ENCODE data around the gene KIF19. TPM values are rescaled to one million over a fixed set of nuclear protein-coding genes. Genes with fewer than 3 reads are reported as not detected.

Gene KIF19
- total and polyA plus RNA-seq, 2 of the 8 experiments (the other 6 are each of a cell fraction or from before 2014, with no cell fraction given): 0.52 to 0.77 TPM

- H3K79me2 ChIP-seq (ENCODE audit: control insufficient read depth in 1 of 2, insufficient read depth in 2 of 2, low read length in 2 of 2): no peaks in the 10 kb centered on the region
- H3K56ac ChIP-seq (replicated peaks; ENCODE audit: insufficient read length, low read depth, low read length): no peak overlapping the region
- no peak overlapping the region for H3K18ac ChIP-seq (ENCODE audit: extremely low read depth, low read length)
- H2BK12ac ChIP-seq (ENCODE audit: low read depth, low read length): no peak overlapping the region
- peaks cover 5% of the 10 kb centered on the region; the same call in 1 of the 2 replicates for H3K23me2 ChIP-seq (ENCODE audit: low read depth, low read length)
- H3K4me2 ChIP-seq (ENCODE audit: insufficient read depth in 1 of 2, low read depth in 2 of 2, low read length in 2 of 2): no peak overlapping the region
- no peak overlapping the region for H3K27ac ChIP-seq (ENCODE audit: low read depth, low read length)
- H2AK5ac ChIP-seq (ENCODE audit: low read depth, low read length): no peak overlapping the region
- H3K14ac ChIP-seq (ENCODE audit: insufficient read length): no peak overlapping the region
- no peak overlapping the region for H4K91ac ChIP-seq (replicated peaks; ENCODE audit: insufficient read length, low read length)
- WGBS, 2 experiments (ENCODE audit: extremely low coverage in 1 of 2, insufficient coverage in 1 of 2, insufficient read length in 1 of 2, insufficient replicate concordance in 2 of 2, low coverage in 1 of 2, low lambda C conversion rate in 2 of 2, missing lambda C conversion rate in 1 of 2): 90% methylated on average over 19 of the region's 20 CpGs; no CpG with 5 or more reads in 1 of the 2 experiments
- H4K8ac ChIP-seq (ENCODE audit: extremely low read depth, insufficient read depth, low read length): no peak overlapping the region
- no peak overlapping the region for H2BK20ac ChIP-seq (ENCODE audit: low read length)
- no peak overlapping the region for H3K4ac ChIP-seq (replicated peaks; ENCODE audit: insufficient read length, low read depth, low read length)
- no peak overlapping the region for H2BK120ac ChIP-seq (replicated peaks; ENCODE audit: low read depth, low read length)
- no peak overlapping the region for H4K5ac ChIP-seq (ENCODE audit: insufficient read length, low read depth, low read length)
- no peak overlapping the region for H3K9ac ChIP-seq (replicated peaks in 1 of 4; ENCODE audit: extremely low read depth in 1 of 4, low read depth in 3 of 4, low read length in 3 of 4)
- FAIRE-seq (no peak), DNase-seq (ENCODE audit: low read depth in 1 of 2, low spot score in 2 of 2) (no peak)
- H2BK15ac ChIP-seq (ENCODE audit: low read length): no peak overlapping the region
- no peaks in the 10 kb centered on the region for H3K36me3 ChIP-seq (ENCODE audit: control insufficient read depth in 2 of 4, insufficient read depth in 4 of 4, low read length in 3 of 4)
- H3K9me3 ChIP-seq (ENCODE audit: insufficient read depth in 2 of 2, low read depth in 1 of 2, low read length in 1 of 2): no peaks in the 10 kb centered on the region
- H4K20me1 ChIP-seq (replicated peaks in 1 of 2; ENCODE audit: control insufficient read depth in 1 of 2, insufficient read depth in 2 of 2, low read length in 2 of 2): no peaks in the 10 kb centered on the region
- ChIA-PET CTCF (ENCODE audit: partially characterized antibody) (interaction anchor here (0.6 to 9.1 kb wide), 9 partner anchors 10 to 92 kb away, joined by 3 to 106 read pairs (median 3); partner anchors contain the start of gene GPR142), POLR2A (ENCODE audit: partially characterized antibody) (interaction anchor here (0.7 to 1.2 kb wide), 4 partner anchors 9 to 78 kb away, joined by 3 to 4 read pairs (median 3); no protein-coding TSS in a partner anchor)
- no peak overlapping the region for H2BK5ac ChIP-seq (ENCODE audit: low read depth, low read length)
- H3K4me3 ChIP-seq (ENCODE audit: extremely low read depth in 1 of 4, insufficient read depth in 2 of 4, low read depth in 3 of 4, low read length in 4 of 4): no peak overlapping the region
- H3K4me1 ChIP-seq (replicated peaks in 1 of 4; ENCODE audit: control insufficient read depth in 3 of 4, insufficient read depth in 4 of 4, low read length in 3 of 4): peaks cover 0 to 6% (median 4%) of the 10 kb centered on the region in 4 experiments; a peak in 3 of 7 replicates
- no peak for TF ChIP-seq CTBP2 (IDR thresholded peaks at IDR 0.05; ENCODE audit: borderline replicate concordance, insufficient read depth, insufficient read length, low read length)
- TF ChIP-seq SP4 (IDR thresholded peaks at IDR 0.05; ENCODE audit: low read length): no peak
- TF ChIP-seq TAF7 (optimal IDR thresholded peaks at IDR 0.05; ENCODE audit: borderline replicate concordance, low read depth, low read length): no peak
- H3K27me3 ChIP-seq (replicated peaks in 1 of 4; ENCODE audit: control insufficient read depth in 3 of 4, extremely low read depth in 1 of 4, insufficient read depth in 3 of 4, low read length in 3 of 4): no peaks in the 10 kb centered on the region
- H2AFZ ChIP-seq (ENCODE audit: low read length): no peak overlapping the region
- H3K23ac ChIP-seq (ENCODE audit: insufficient read length): no peak overlapping the region
- no peaks in the 10 kb centered on the region for H3K79me1 ChIP-seq (ENCODE audit: low read depth, low read length)
These were observed 44.2 kb upstream of the KIF19 start for GRCh38 chr17:74281799-74282198.

All from H1 (cell line).